GM23248 (cell line): Measurements from ENCODE around the gene NRP2. TPM values are rescaled to one million over a fixed set of nuclear protein-coding genes. Genes with fewer than 3 reads are reported as not detected.

ENCODE experiments used
- DNase-seq: peaks from one replicate; pipeline ENCODE4 v3.0.0-alpha.2; 2015
- H2AFZ ChIP-seq: fragments of 200-600 bp; sonication (generic); 2 replicates; pipeline ENCODE4 v1.6.1; 2016; ENCODE audit warnings: antibody characterized with exemption
- H3F3A ChIP-seq: fragments of 200-600 bp; sonication (generic); 2 replicates; pipeline ENCODE4 v1.6.1; 2016; ENCODE audit warnings: mild to moderate bottlenecking, antibody characterized with exemption, mixed run types; ENCODE audit not compliant: insufficient read depth
- H3K27ac ChIP-seq: fragments of 200-600 bp; sonication (generic); 2 replicates; pipeline ENCODE4 v1.5.1; 2016; ENCODE audit warnings: mild to moderate bottlenecking
- H3K27me3 ChIP-seq: fragments of 200-600 bp; sonication (generic); replicated peaks from 2 replicates; pipeline ENCODE4 v1.6.1; 2016; ENCODE audit warnings: mild to moderate bottlenecking; ENCODE audit not compliant: insufficient read depth
- H3K36me3 ChIP-seq: fragments of 200-600 bp; sonication (generic); 2 replicates; pipeline ENCODE4 v1.6.1; 2016; ENCODE audit warnings: low read depth, mild to moderate bottlenecking
- H3K4me1 ChIP-seq: fragments of 200-600 bp; sonication (generic); 2 replicates; pipeline ENCODE4 v1.6.1; 2016; ENCODE audit warnings: mild to moderate bottlenecking; ENCODE audit not compliant: insufficient read depth
- H3K4me2 ChIP-seq: fragments of 200-600 bp; sonication (generic); one replicate; pipeline ENCODE4 v1.6.1; 2016; ENCODE audit warnings: mild to moderate bottlenecking; ENCODE audit not compliant: unreplicated experiment
- H3K4me3 ChIP-seq: fragments of 200-600 bp; sonication (generic); 2 replicates; pipeline ENCODE4 v1.5.1; 2016; ENCODE audit warnings: mild to moderate bottlenecking
- H3K79me2 ChIP-seq: fragments of 200-600 bp; sonication (generic); 2 replicates; pipeline ENCODE4 v1.6.1; 2016; ENCODE audit warnings: mild to moderate bottlenecking; ENCODE audit not compliant: insufficient read depth
- H3K9ac ChIP-seq: fragments of 200-600 bp; sonication (generic); 2 replicates; pipeline ENCODE4 v1.6.1; 2016; ENCODE audit warnings: mild to moderate bottlenecking
- H3K9me2 ChIP-seq: fragments of 200-600 bp; sonication (generic); 2 replicates; pipeline ENCODE4 v1.6.1; 2016; ENCODE audit warnings: mixed run types, mild to moderate bottlenecking, moderate library complexity; ENCODE audit not compliant: insufficient read depth
- H3K9me3 ChIP-seq: fragments of 200-600 bp; sonication (generic); one replicate; pipeline ENCODE4 v1.6.1; 2017; ENCODE audit warnings: low read depth
- H4K20me1 ChIP-seq: fragments of 200-600 bp; sonication (generic); 2 replicates; pipeline ENCODE4 v1.6.0; 2016; ENCODE audit not compliant: insufficient read depth
- EZH2 ChIP-seq: fragments of 200-600 bp; sonication (generic); IDR thresholded peaks from 2 replicates; pipeline ENCODE4 v1.6.1; 2018; ENCODE audit warnings: antibody characterized with exemption, mild to moderate bottlenecking; ENCODE audit not compliant: insufficient read depth, poor library complexity, severe bottlenecking
- EZH2phosphoT487 ChIP-seq: fragments of 200-600 bp; sonication (generic); IDR thresholded peaks from 2 replicates; pipeline ENCODE4 v1.6.1; 2018; ENCODE audit warnings: antibody characterized with exemption, moderate library complexity, mild to moderate bottlenecking, low read depth; ENCODE audit not compliant: insufficient read depth
- WGBS, 2 experiments: methylation state at CpG; one replicate each; pipeline ENCODE4 v1.1.6; 2015 to 2017; ENCODE audit warnings: low lambda C conversion rate in 2 of 2, low coverage in 1 of 2; ENCODE audit errors: missing lambda C conversion rate in 2 of 2; 5-methylcytosine and 5-hydroxymethylcytosine counted together
- in situ Hi-C: fragments of 300-500 bp; cut with MboI; formaldehyde crosslinking; loops from 2 replicates; pipeline ENCODE4 v1.15.0; 2020
- polyA plus RNA-seq: library from polyadenylated mRNA; unstranded; fragments of >200 nt; fragmentation: Nextera tagmentation; extraction: Ambion mirVana; gene quantifications from 2 replicates; pipeline ENCODE4 v1.2.1, GENCODE V29; 2016
- total RNA-seq: library from RNA; depleted of rRNA; stranded (reverse); fragments of >200 nt; shearing (Covaris generic); gene quantifications from 2 replicates; pipeline ENCODE4 v1.2.3, GENCODE V29; 2014

NRP2 gene
- total and polyA plus RNA-seq, 2 experiments from 2014 or later, result 6.9 to 9.0 TPM

GRCh38 chr2:205730191-205730590 is 47.9 kb downstream of the NRP2 start:
- Histone ChIP-seq H3K9me3 (no peaks in the 10 kb centered on the region), H3K4me3 (no peak overlapping the region), H3K36me3 (no peaks in the 10 kb centered on the region), H3K4me1 (peaks cover 35% of the 10 kb centered on the region), H3K9ac (no peak overlapping the region), H4K20me1 (no peaks in the 10 kb centered on the region), H3K9me2 (no peaks in the 10 kb centered on the region), H3K27ac (no peak overlapping the region), H2AFZ (no peak overlapping the region), H3K4me2 (no peak overlapping the region), H3F3A (peaks cover 19% of the 10 kb centered on the region), H3K27me3 (no peaks in the 10 kb centered on the region), H3K79me2 (no peaks in the 10 kb centered on the region)
- no peak for DNase-seq
- 98 to 99% methylated on average over 7 to 9 of the region's 9 CpGs for WGBS, 2 experiments
- TF ChIP-seq EZH2, result no peak
- no peak for TF ChIP-seq EZH2phosphoT487
- in situ Hi-C loops, result no loop called here

GRCh38 chr2:205730701-205731582 is 48.6 kb downstream of the NRP2 start:
- Histone ChIP-seq H3K9ac (peak overlapping the region; percentile 23; the same call in 1 of the 2 replicates), H3K4me2 (peak overlapping the region; percentile 43), H3K27me3 (no peaks in the 10 kb centered on the region), H3K27ac (peak overlapping the region; percentile 70), H3K9me2 (no peaks in the 10 kb centered on the region), H3K4me1 (peaks cover 35% of the 10 kb centered on the region), H2AFZ (no peak overlapping the region), H3K36me3 (no peaks in the 10 kb centered on the region), H3F3A (peaks cover 19% of the 10 kb centered on the region), H3K4me3 (no peak overlapping the region), H3K79me2 (no peaks in the 10 kb centered on the region), H3K9me3 (no peaks in the 10 kb centered on the region), H4K20me1 (no peaks in the 10 kb centered on the region)
- 83% methylated on average over 9 of the region's 9 CpGs for WGBS, 2 experiments
- TF ChIP-seq EZH2phosphoT487 (no peak), EZH2 (no peak)
- in situ Hi-C loops, result no loop called here
- peak; percentile 51 for DNase-seq

DNA sequence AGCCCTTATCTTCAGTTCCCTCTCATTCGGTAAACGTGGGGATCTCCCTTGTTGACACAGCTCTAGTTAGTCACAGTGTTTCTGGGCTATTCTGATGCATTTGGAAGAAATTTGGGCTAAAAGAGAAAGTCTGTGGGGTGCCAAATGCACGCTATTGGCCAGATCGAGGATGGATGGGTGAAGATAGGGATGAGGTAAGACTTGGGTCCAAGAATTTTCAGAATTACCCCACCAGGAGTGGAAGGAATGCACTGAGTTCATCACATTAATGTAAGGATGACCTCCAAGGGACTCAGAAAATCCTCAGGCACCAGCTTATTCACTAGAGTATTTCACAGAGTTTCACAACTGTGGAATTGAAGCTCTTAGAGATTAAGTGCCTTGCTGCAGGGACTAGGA is 49.3 kb downstream of the NRP2 start:
- Histone ChIP-seq H3K27ac (peak overlapping the region; percentile 70), H3K9me2 (no peaks in the 10 kb centered on the region), H3K4me1 (peaks cover 35% of the 10 kb centered on the region), H3K79me2 (no peaks in the 10 kb centered on the region), H3K27me3 (no peaks in the 10 kb centered on the region), H4K20me1 (no peaks in the 10 kb centered on the region), H2AFZ (no peak overlapping the region), H3K36me3 (no peaks in the 10 kb centered on the region), H3K4me2 (peak overlapping the region; percentile 43), H3F3A (peaks cover 19% of the 10 kb centered on the region), H3K4me3 (no peak overlapping the region), H3K9ac (peak overlapping the region; percentile 23; the same call in 1 of the 2 replicates), H3K9me3 (no peaks in the 10 kb centered on the region)
- no peak for TF ChIP-seq EZH2
- no peak for TF ChIP-seq EZH2phosphoT487
- DNase-seq, result peak; percentile 92
- 8 to 11% methylated on average over 4 of the region's 4 CpGs for WGBS, 2 experiments
- in situ Hi-C loops, result no loop called here

- Histone ChIP-seq H3K4me3 (no peak overlapping the region), H3K27ac (peak overlapping the region; percentile 70), H3K4me1 (peaks cover 35% of the 10 kb centered on the region), H3K4me2 (no peak overlapping the region), H3K36me3 (no peaks in the 10 kb centered on the region), H3K9me3 (no peaks in the 10 kb centered on the region), H3K27me3 (no peaks in the 10 kb centered on the region), H4K20me1 (no peaks in the 10 kb centered on the region), H3K9me2 (no peaks in the 10 kb centered on the region), H3K9ac (peak overlapping the region; percentile 23; the same call in 1 of the 2 replicates), H2AFZ (no peak overlapping the region), H3K79me2 (no peaks in the 10 kb centered on the region), H3F3A (peaks cover 19% of the 10 kb centered on the region)
- WGBS, 2 experiments, result 97 to 99% methylated on average over 9 of the region's 9 CpGs
- in situ Hi-C loops, result no loop called here
- no peak for DNase-seq
- TF ChIP-seq EZH2phosphoT487 (no peak), EZH2 (no peak)
Measured at GRCh38 chr2:205732314-205732713, 50.0 kb downstream of the NRP2 start.
